Activated B cell treated with CpG ODN at 0.5 μM for 24 hours (primary cell): ENCODE results near the gene ZNF362. TPM values are rescaled to one million over a fixed set of nuclear protein-coding genes. Genes with fewer than 3 reads are reported as not detected.

Source experiments
- ATAC-seq: fragments of 200-7000 bp; cut with Tn5 transposase; one replicate; pipeline ENCODE4 v1.10.0; 2021; ENCODE audit warnings: low read depth, mild to moderate bottlenecking, moderate library complexity
- CTCF ChIA-PET: fragments of 350-600 bp; sonication (Branson Sonifier 250); formaldehyde crosslinking; loops from one replicate; lab custom pipeline; 2021; ENCODE audit warnings: antibody characterized with exemption; lab: Charles Lee
- POLR2A ChIA-PET: fragments of 350-600 bp; sonication (Branson Sonifier 250); formaldehyde crosslinking; loops from one replicate; lab custom pipeline; 2021; ENCODE audit warnings: antibody characterized with exemption; lab: Charles Lee
- DNase-seq: peaks from one replicate; pipeline ENCODE4 v3.0.0; 2022
- H3K27ac Mint-ChIP-seq: one replicate; pipeline ENCODE4 v1.8.0; 2020; ENCODE audit warnings: mixed read lengths
- H3K27me3 Mint-ChIP-seq: one replicate; pipeline ENCODE4 v1.8.0; 2021; ENCODE audit warnings: mixed read lengths
- H3K36me3 Mint-ChIP-seq: one replicate; pipeline ENCODE4 v1.8.0; 2021; ENCODE audit warnings: low read depth, mixed read lengths
- H3K4me1 Mint-ChIP-seq: one replicate; pipeline ENCODE4 v1.8.0; 2021; ENCODE audit warnings: mixed read lengths
- H3K4me3 Mint-ChIP-seq: one replicate; pipeline ENCODE4 v1.8.0; 2020; ENCODE audit warnings: mild to moderate bottlenecking, mixed read lengths
- H3K9me3 Mint-ChIP-seq: one replicate; pipeline ENCODE4 v1.8.0; 2020; ENCODE audit warnings: mixed read lengths
- CTCF ChIP-seq: fragments of 200-600 bp; IDR thresholded peaks from one replicate; pipeline ENCODE4 v1.8.0; 2022; ENCODE audit warnings: antibody characterized with exemption, mild to moderate bottlenecking
- intact Hi-C: fragments of 100-400 bp; cut with micrococcal nuclease; formaldehyde crosslinking; loops from one replicate; pipeline ENCODE4 v1.15.1; 2024
- total RNA-seq: library from RNA; stranded (reverse); gene quantifications from 2 replicates; pipeline ENCODE4 v1.2.3, GENCODE V29; 2022

ZNF362 gene
- total RNA-seq, 1 donor from 2014 or later, result 17.7 TPM

DNA sequence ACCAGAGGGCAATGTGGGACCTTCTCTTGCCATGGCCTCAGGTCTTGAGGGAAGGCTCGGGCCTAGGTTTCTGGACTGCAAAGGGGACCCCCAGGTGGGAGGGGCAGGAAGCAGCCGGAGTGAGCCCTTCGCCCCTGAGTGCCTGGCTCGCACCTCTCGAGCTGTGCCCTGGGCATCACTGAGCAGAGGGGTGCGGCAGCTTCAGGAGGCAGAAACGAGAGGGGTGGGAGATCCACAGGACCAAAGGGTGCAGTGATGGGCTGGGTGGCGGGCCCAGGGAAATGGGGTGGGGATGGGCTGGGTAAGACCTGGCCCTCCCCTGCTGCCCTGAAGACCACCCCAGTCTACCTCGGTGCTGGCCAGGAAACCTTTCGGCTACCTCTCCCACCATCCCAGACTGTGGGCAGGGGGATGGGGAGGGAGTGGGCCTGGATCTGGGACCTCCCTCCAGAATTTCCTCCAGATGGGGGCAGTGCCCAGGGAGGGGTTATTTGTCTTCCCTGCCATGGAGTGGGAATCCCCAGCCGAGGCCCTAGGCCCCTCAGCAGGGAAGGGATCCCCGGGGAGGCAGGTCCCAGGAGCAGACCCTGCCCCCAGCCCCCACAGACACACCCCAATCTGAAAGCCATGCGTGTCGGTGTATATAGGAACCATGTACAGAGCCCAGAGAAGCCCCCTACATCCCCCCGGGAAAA lies 43.3 kb downstream of the ZNF362 start:
- no peak for DNase-seq
- CTCF ChIA-PET, result interaction anchor here (2.5 kb wide), 1 partner anchor 14 kb away, joined by 6 read pairs; no protein-coding TSS in a partner anchor
- intact Hi-C loops, result loop anchor here (5.0 kb wide), 5 partner anchors 42 to 367 kb away; partner anchors contain the start of gene ZNF362
- Mint-ChIP-seq H3K9me3 (no peaks in the 10 kb centered on the region), H3K4me1 (no peaks in the 10 kb centered on the region), H3K27ac (no peak overlapping the region), H3K4me3 (no peak overlapping the region), H3K36me3 (peaks cover 34% of the 10 kb centered on the region), H3K27me3 (no peaks in the 10 kb centered on the region)
- no peak for ATAC-seq
- POLR2A ChIA-PET, result no interaction called here
- no peak for TF ChIP-seq CTCF

DNA sequence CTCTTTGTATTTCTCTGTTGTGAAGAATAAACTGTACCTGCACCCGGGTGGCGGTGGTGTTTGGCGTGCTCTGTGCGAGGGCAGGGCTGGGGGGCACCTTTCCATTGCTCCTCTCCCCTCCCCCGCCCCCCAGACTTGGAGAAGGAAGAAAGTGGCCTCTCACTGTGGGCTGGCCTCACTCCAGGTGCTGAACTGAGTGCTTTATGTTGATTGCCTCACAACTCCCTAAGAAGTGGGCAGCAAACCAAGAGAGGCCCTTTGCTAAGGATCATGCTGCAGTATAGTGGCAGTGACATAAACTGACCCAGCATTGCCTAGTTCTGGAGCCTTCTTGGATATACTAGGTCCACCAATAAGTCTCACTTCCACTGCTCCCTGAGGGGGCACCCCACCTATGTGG lies 44.4 kb downstream of the ZNF362 start:
- no peaks in the 10 kb centered on the region for H3K9me3 Mint-ChIP-seq
- H3K4me1 Mint-ChIP-seq, result no peaks in the 10 kb centered on the region
- no peak overlapping the region for H3K4me3 Mint-ChIP-seq
- H3K27me3 Mint-ChIP-seq, result peaks cover 1% of the 10 kb centered on the region
- ATAC-seq (no peak), DNase-seq (no peak)
- POLR2A ChIA-PET, result no interaction called here
- H3K36me3 Mint-ChIP-seq, result peaks cover 28% of the 10 kb centered on the region
- CTCF ChIA-PET, result no interaction called here
- no peak for TF ChIP-seq CTCF
- no peak overlapping the region for H3K27ac Mint-ChIP-seq
- intact Hi-C loops, result no loop called here

DNA sequence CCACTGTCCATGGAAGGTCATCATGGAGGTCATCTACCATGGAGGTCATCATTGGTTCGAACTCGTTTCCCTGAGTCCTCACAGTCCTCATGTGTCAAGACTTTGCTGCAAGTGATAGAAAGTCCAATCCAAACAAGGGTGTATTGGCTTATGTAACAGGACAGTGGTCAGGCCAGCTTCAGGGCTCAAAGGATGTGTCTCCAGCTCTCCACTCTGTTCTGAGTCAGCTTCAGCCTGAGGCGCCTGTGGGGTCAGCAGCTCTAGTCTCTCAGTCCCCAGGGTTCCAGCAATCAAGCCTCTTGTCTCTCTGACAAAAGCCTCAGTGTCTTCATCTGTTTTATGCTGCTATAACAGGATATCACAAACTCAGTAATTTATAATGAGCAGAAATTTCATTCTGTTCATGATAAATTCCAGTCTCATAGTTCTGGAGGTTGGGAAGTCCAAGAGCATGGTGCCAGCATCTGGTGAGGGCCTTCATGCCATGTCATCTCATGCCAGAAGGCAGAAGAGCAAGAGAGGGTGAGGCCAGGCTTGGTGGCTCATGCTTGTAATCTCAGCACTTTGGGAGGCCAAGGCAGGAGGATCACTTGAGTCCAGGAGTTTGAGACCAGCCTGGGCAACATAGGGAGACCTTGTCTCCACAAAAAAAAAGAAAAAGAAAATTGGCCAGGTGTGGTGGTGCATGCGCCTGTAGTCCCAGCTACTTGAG lies 45.1 kb downstream of the ZNF362 start:
- no peak overlapping the region for H3K4me3 Mint-ChIP-seq
- ATAC-seq (no peak), DNase-seq (no peak)
- ChIA-PET POLR2A (no interaction called here), CTCF (no interaction called here)
- no peak overlapping the region for H3K27ac Mint-ChIP-seq
- no peaks in the 10 kb centered on the region for H3K9me3 Mint-ChIP-seq
- peaks cover 8% of the 10 kb centered on the region for H3K27me3 Mint-ChIP-seq
- H3K4me1 Mint-ChIP-seq, result peaks cover 4% of the 10 kb centered on the region
- H3K36me3 Mint-ChIP-seq, result peaks cover 26% of the 10 kb centered on the region
- TF ChIP-seq CTCF, result no peak
- intact Hi-C loops, result no loop called here

DNA sequence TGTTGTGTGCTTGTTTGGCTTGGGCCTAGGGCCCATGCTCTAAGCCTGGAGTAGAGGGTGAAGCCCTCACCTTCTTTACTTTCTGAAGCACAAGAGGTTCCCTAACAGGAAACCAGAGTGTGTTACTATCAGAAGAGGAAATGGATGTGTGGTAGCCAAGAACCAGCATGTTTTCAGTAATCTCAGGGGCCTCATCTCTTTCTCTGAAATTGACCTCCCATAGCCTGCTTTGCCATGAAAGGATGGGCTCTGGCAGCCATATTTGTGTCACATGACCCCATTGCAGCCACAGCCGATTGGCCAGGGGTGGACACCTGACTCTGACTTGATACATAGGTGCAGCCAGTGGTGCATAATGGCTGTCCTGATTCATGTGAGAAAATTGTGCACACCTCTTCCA lies 46.0 kb downstream of the ZNF362 start:
- peaks cover 19% of the 10 kb centered on the region for H3K36me3 Mint-ChIP-seq
- no peak for TF ChIP-seq CTCF
- DNase-seq (no peak), ATAC-seq (no peak)
- no peaks in the 10 kb centered on the region for H3K9me3 Mint-ChIP-seq
- CTCF ChIA-PET, result no interaction called here
- POLR2A ChIA-PET, result no interaction called here
- no peak overlapping the region for H3K27ac Mint-ChIP-seq
- H3K27me3 Mint-ChIP-seq, result peaks cover 8% of the 10 kb centered on the region
- intact Hi-C loops, result no loop called here
- H3K4me1 Mint-ChIP-seq, result peaks cover 4% of the 10 kb centered on the region
- no peak overlapping the region for H3K4me3 Mint-ChIP-seq

- intact Hi-C loops, result no loop called here
- H3K4me3 Mint-ChIP-seq, result no peak overlapping the region
- TF ChIP-seq CTCF, result no peak
- ATAC-seq, result no peak
- DNase-seq, result no peak
- H3K36me3 Mint-ChIP-seq, result peaks cover 9% of the 10 kb centered on the region
- ChIA-PET POLR2A (no interaction called here), CTCF (interaction anchor here (1.2 to 2.3 kb wide), 2 partner anchors 9 to 167 kb away, joined by 4 to 10 read pairs; no protein-coding TSS in a partner anchor)
- H3K9me3 Mint-ChIP-seq, result no peaks in the 10 kb centered on the region
- peaks cover 4% of the 10 kb centered on the region for H3K4me1 Mint-ChIP-seq
- peaks cover 13% of the 10 kb centered on the region for H3K27me3 Mint-ChIP-seq
- no peak overlapping the region for H3K27ac Mint-ChIP-seq
These were observed 48.7 kb downstream of the ZNF362 start for GRCh38 chr1:33305016-33305415.
